ENCODE measurements around the gene IGFN1. TPM values are rescaled to one million over a fixed set of nuclear protein-coding genes. Genes with fewer than 3 reads are reported as not detected.
A peak's percentile ranks its signal among the peaks of the same experiment; 100 is the strongest.

IGFN1 gene
- total RNA-seq, 1 experiment from 2014 or later = not detected

GRCh38 chr1:201270616-201271390, 80.2 kb downstream of the IGFN1 start:
- H3K23ac ChIP-seq (ENCODE audit: insufficient read length, low read depth, low read length) = no peak overlapping the region
- H3K4me1 ChIP-seq (ENCODE audit: insufficient read depth, low read length) = no peaks in the 10 kb centered on the region
- no peak overlapping the region for H2AFZ ChIP-seq (ENCODE audit: low read length)
- WGBS (ENCODE audit: extremely low coverage, insufficient read length, low lambda C conversion rate) = no CpG with 5 or more reads among the region's 6 CpGs
- no peak overlapping the region for H3K27ac ChIP-seq (ENCODE audit: insufficient read length, low read depth, low read length)
- no peak overlapping the region for H3K27ac Mint-ChIP-seq
- H4K20me1 ChIP-seq (ENCODE audit: control insufficient read depth, insufficient read depth, insufficient read length) = no peaks in the 10 kb centered on the region
- H3K9me3 Mint-ChIP-seq = no peaks in the 10 kb centered on the region
- peaks cover 37% of the 10 kb centered on the region for H3K27me3 Mint-ChIP-seq (ENCODE audit: low read depth)
- H3K36me3 Mint-ChIP-seq (ENCODE audit: insufficient read depth in 1 of 3, low read depth in 3 of 3) = no peaks in the 10 kb centered on the region
- no peak overlapping the region for H4K8ac ChIP-seq (replicated peaks; ENCODE audit: insufficient read length, low read depth, low read length)
- H4K91ac ChIP-seq (ENCODE audit: insufficient read length, low read depth, low read length) = no peak overlapping the region
- H3K79me1 ChIP-seq (ENCODE audit: insufficient read depth, low read depth, low read length, poor library complexity, severe bottlenecking) = no peaks in the 10 kb centered on the region
- H2AK5ac ChIP-seq (ENCODE audit: insufficient read length, low read length) = no peak overlapping the region
- H3K4me3 Mint-ChIP-seq = no peak overlapping the region
- H3K23me2 ChIP-seq (ENCODE audit: insufficient read length, low read depth, low read length, poor library complexity, severe bottlenecking) = no peaks in the 10 kb centered on the region
- no peak overlapping the region for H2BK12ac ChIP-seq (ENCODE audit: insufficient read length, low read depth, low read length)
- H2BK15ac ChIP-seq (ENCODE audit: low read depth, low read length) = no peak overlapping the region
- peak; percentile 8 for DNase-seq
- no peak overlapping the region for H2BK20ac ChIP-seq (ENCODE audit: low read depth, low read length, poor library complexity, severe bottlenecking)
- no peaks in the 10 kb centered on the region for H3K27me3 ChIP-seq (ENCODE audit: insufficient read depth, low read length)
- no peak overlapping the region for H3K56ac ChIP-seq (ENCODE audit: insufficient read length, low read depth, low read length)
- H3K9ac ChIP-seq (ENCODE audit: extremely low read depth, insufficient read length, low read length) = no peak overlapping the region
- H3K9me3 ChIP-seq (ENCODE audit: control insufficient read depth, low read depth, low read length) = no peaks in the 10 kb centered on the region
- no peak for TF ChIP-seq CTCF (conservative IDR thresholded peaks at IDR 0.05)
- H2BK5ac ChIP-seq (ENCODE audit: insufficient read length, low read length) = no peak overlapping the region
- H3K14ac ChIP-seq (ENCODE audit: insufficient read depth, low read length) = no peak overlapping the region
- H3T11ph ChIP-seq (ENCODE audit: low read length) = no peak overlapping the region
- H2BK120ac ChIP-seq (ENCODE audit: low read depth, low read length, poor library complexity, severe bottlenecking) = no peak overlapping the region
- no peak overlapping the region for H3K4me2 ChIP-seq (ENCODE audit: insufficient read depth, insufficient read length, low read length)
- H3K4ac ChIP-seq (ENCODE audit: low read depth, low read length) = no peak overlapping the region
- no peak overlapping the region for H3K18ac ChIP-seq (ENCODE audit: insufficient read length, low read depth, low read length)
- peaks cover 5 to 9% of the 10 kb centered on the region in 2 experiments; a peak in 3 of 4 replicates for H3K4me1 Mint-ChIP-seq
- no peak overlapping the region for H4K5ac ChIP-seq (ENCODE audit: insufficient read length, low read depth, low read length)
- no peaks in the 10 kb centered on the region for H3K79me2 ChIP-seq (ENCODE audit: insufficient read depth, low read length)
